Measurements from ENCODE around the gene CHST13.

Gene CHST13

GRCh38 chr3:126487151-126487771, 36.7 kb upstream of the CHST13 start:
- DNase-seq (ENCODE audit: low read depth): peak; percentile 23

- DNase-seq (ENCODE audit: low read depth): no peak
These were observed 35.8 kb upstream of the CHST13 start for GRCh38 chr3:126488185-126488584.

GRCh38 chr3:126488886-126489569, 34.9 kb upstream of the CHST13 start:
- no peak for DNase-seq (ENCODE audit: low read depth)

GRCh38 chr3:126490619-126491018, 33.3 kb upstream of the CHST13 start:
- no peak for DNase-seq (ENCODE audit: low read depth)

GRCh38 chr3:126491221-126492013, 32.5 kb upstream of the CHST13 start:
- no peak for DNase-seq (ENCODE audit: low read depth)

- DNase-seq (ENCODE audit: low read depth): no peak
These were observed 30.9 kb upstream of the CHST13 start for GRCh38 chr3:126493051-126493450.

GRCh38 chr3:126493739-126494138, 30.2 kb upstream of the CHST13 start:
- DNase-seq (ENCODE audit: low read depth): no peak

GRCh38 chr3:126494204-126494969, 29.6 kb upstream of the CHST13 start:
- no peak for DNase-seq (ENCODE audit: low read depth)

GRCh38 chr3:126494970-126495230, 29.1 kb upstream of the CHST13 start:
- DNase-seq (ENCODE audit: low read depth): no peak

- DNase-seq (ENCODE audit: low read depth): no peak
These were observed 28.2 kb upstream of the CHST13 start for GRCh38 chr3:126495786-126496185.

- DNase-seq (ENCODE audit: low read depth): no peak
These were observed 26.8 kb upstream of the CHST13 start for GRCh38 chr3:126496894-126497850.

- DNase-seq (ENCODE audit: low read depth): no peak
These were observed 26.0 kb upstream of the CHST13 start for GRCh38 chr3:126497956-126498355.

- no peak for DNase-seq (ENCODE audit: low read depth)
These were observed 25.5 kb upstream of the CHST13 start for GRCh38 chr3:126498461-126498860.

GRCh38 chr3:126498929-126499328, 25.0 kb upstream of the CHST13 start:
- DNase-seq (ENCODE audit: low read depth): no peak

GRCh38 chr3:126499401-126499800, 24.6 kb upstream of the CHST13 start:
- DNase-seq (ENCODE audit: low read depth): no peak

- DNase-seq (ENCODE audit: low read depth): no peak
These were observed 23.9 kb upstream of the CHST13 start for GRCh38 chr3:126500016-126500415.

GRCh38 chr3:126501054-126501453, 22.9 kb upstream of the CHST13 start:
- DNase-seq (ENCODE audit: low read depth): no peak

GRCh38 chr3:126501736-126502135, 22.2 kb upstream of the CHST13 start:
- no peak for DNase-seq (ENCODE audit: low read depth)

GRCh38 chr3:126502656-126503055, 21.3 kb upstream of the CHST13 start:
- no peak for DNase-seq (ENCODE audit: low read depth)

GRCh38 chr3:126503701-126504100, 20.3 kb upstream of the CHST13 start:
- DNase-seq (ENCODE audit: low read depth): no peak

- no peak for DNase-seq (ENCODE audit: low read depth)
These were observed 16.1 kb upstream of the CHST13 start for GRCh38 chr3:126507886-126508285.

- no peak for DNase-seq (ENCODE audit: low read depth)
These were observed 15.4 kb upstream of the CHST13 start for GRCh38 chr3:126508564-126508964.

Data from iris pigment epithelial cell (primary cell).